ENCODE data around the gene MEF2B.

DNA sequence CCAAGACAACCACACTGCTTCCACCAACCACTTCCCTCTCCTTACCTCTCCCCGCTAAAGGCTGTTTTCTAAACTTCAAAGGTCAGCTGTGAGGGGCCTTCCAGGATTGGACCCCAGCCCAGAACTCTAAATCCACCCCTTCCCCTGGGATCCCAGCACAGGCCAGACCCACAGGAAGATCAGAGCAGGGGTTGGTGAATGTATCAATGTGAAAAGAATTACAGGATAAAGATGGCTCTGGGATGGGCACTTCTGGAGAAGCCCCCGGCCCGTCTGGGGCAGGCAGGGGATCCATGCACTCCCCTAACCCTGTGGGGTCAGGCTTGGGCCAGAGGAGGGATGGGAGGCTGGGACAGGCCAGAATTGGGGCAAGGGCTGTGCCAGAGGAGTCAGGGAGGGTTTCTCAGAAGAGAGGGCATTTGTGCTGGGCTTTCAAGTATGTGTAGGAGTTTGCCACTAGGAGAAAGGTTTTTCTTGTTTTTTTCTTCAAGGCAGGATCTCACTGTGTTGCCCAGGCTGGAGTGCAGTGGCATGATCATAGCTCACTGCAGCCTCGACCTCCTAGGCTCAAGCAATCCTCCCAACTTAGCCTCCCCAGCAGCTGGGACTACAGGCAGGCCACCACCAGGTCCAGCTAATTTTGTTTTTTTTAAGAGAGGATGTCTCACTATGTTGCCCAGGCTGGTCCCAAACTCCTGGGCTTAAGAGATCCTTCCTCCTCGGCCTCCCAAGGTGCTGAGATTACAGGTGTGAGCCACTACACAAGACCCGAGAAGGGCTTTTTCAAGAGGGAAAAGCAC, 1.0 kb upstream of the MEF2B start:
- TF ChIP-seq, protein P1, sequence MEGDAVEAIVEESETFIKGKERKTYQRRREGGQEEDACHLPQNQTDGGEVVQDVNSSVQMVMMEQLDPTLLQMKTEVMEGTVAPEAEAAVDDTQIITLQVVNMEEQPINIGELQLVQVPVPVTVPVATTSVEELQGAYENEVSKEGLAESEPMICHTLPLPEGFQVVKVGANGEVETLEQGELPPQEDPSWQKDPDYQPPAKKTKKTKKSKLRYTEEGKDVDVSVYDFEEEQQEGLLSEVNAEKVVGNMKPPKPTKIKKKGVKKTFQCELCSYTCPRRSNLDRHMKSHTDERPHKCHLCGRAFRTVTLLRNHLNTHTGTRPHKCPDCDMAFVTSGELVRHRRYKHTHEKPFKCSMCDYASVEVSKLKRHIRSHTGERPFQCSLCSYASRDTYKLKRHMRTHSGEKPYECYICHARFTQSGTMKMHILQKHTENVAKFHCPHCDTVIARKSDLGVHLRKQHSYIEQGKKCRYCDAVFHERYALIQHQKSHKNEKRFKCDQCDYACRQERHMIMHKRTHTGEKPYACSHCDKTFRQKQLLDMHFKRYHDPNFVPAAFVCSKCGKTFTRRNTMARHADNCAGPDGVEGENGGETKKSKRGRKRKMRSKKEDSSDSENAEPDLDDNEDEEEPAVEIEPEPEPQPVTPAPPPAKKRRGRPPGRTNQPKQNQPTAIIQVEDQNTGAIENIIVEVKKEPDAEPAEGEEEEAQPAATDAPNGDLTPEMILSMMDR (IDR thresholded peaks at IDR 0.05 in 8 of 11, conservative IDR thresholded peaks at IDR 0.05 in 3 of 11) = no peak
- TF ChIP-seq POLR2AphosphoS5 (IDR thresholded peaks at IDR 0.05) = no peak

All from spleen (tissue), 7 donors.